ENCODE results near the gene PAFAH1B1.

The PAFAH1B1 gene

DNA sequence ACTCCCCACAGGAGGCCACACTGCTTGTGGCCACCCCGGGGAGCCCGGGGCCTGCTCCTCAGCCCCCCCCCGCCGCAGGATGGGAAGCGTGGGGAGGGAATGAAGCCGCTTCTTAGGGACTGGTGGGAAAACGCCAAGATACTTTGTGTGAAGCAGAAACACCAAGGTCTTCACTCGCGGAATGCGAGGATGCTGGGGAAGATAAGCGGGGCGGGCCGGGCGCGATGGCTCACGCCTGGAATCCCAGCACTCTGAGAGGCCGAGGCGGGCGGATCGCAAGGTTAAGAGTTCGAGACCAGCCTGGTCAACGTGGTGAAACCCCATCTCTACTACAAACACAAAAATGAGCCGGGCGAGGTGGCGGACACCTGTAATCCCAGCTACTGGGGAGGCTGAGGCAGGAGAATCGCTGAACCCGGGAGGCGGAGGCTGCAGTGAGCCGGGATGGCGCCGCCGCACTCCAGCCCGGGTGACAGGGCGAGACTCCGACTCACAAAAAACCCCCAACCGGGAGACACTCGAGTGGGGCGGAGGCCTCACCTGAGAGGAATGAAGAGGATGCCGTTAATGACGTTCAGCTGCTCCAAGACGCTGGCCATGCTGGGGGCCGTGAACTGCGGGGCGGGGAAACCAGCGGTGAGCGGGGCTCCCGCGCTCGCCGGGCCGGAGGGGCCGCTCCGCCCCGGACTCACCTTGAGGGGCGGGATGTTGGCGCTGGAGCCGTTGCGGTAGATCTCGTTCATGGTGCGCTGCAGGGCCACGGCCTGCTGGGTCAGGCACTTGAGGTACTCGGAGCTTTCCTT is 97.8 kb downstream of the PAFAH1B1 start:
- Histone ChIP-seq H3K4me2 (ENCODE audit: low read length) (no peak overlapping the region), H3F3A (ENCODE audit: control insufficient read depth, insufficient read depth) (peaks cover 25% of the 10 kb centered on the region), H3K27me3 (ENCODE audit: control insufficient read depth, low read length) (no peaks in the 10 kb centered on the region), H3K4me3 (ENCODE audit: low read length) (no peak overlapping the region), H3K9me2 (replicated peaks; ENCODE audit: control insufficient read depth, low read length) (no peaks in the 10 kb centered on the region), H4K20me1 (ENCODE audit: control insufficient read depth, insufficient read depth, low read depth, low read length) (no peaks in the 10 kb centered on the region), H3K4me1 (ENCODE audit: control insufficient read depth, low read length) (no peaks in the 10 kb centered on the region), H3K79me2 (ENCODE audit: control insufficient read depth, low read length) (no peaks in the 10 kb centered on the region), H3K27ac (ENCODE audit: low read depth, low read length) (no peak overlapping the region), H3K36me3 (ENCODE audit: control insufficient read depth, low read length) (peaks cover 77% of the 10 kb centered on the region), H3K9me3 (ENCODE audit: control insufficient read depth, insufficient read depth, low read length) (no peaks in the 10 kb centered on the region)
- no peak for TF ChIP-seq EZH2phosphoT487 (IDR thresholded peaks at IDR 0.05; ENCODE audit: borderline replicate concordance, low read length)
- TF ChIP-seq, protein P1, sequence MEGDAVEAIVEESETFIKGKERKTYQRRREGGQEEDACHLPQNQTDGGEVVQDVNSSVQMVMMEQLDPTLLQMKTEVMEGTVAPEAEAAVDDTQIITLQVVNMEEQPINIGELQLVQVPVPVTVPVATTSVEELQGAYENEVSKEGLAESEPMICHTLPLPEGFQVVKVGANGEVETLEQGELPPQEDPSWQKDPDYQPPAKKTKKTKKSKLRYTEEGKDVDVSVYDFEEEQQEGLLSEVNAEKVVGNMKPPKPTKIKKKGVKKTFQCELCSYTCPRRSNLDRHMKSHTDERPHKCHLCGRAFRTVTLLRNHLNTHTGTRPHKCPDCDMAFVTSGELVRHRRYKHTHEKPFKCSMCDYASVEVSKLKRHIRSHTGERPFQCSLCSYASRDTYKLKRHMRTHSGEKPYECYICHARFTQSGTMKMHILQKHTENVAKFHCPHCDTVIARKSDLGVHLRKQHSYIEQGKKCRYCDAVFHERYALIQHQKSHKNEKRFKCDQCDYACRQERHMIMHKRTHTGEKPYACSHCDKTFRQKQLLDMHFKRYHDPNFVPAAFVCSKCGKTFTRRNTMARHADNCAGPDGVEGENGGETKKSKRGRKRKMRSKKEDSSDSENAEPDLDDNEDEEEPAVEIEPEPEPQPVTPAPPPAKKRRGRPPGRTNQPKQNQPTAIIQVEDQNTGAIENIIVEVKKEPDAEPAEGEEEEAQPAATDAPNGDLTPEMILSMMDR (IDR thresholded peaks at IDR 0.05; ENCODE audit: low read depth, low read length, poor library complexity, severe bottlenecking) = no peak

DNA sequence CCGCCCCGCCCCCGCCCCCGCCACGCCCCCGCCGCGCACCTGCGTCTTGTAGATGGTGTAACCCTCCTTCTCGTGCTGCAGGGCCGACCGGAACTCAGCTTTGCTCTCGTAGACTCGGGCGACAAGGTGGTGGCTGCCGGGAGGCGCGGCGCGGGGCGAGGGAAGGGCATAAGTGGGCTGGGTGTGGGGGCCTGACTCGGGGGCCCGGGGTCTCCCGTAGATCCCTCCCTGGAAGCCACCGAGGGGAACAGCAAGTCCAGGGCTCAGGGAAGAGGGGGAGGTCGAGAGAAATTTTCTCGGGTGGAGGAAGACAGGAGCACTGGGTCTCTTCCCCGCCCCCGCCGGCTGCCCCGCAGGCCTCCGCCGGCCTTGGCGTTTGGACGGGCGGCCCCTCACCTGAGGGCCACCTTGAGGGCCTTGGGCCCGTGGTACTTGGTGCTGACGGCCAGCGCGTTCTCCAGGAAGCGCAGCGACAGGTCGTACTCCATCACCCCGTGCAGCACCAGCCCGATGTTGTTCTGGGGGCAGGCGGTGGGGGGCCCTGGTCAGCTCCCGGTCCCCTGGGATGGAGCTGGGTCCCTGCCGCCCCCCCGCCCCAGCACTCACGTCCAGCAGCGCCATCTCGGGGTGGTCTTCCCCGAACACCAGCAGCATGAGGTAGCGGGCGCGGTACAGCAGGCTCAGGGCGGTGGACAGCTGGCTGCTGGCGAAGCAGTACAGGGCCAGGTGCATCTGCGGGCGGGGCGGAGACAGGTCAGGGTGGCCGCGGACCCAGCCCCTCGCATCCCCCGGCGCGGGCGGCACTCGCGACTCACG is 98.7 kb downstream of the PAFAH1B1 start:
- no peaks in the 10 kb centered on the region for H3K27me3 ChIP-seq (ENCODE audit: control insufficient read depth, low read length)
- H3K9me2 ChIP-seq (replicated peaks; ENCODE audit: control insufficient read depth, low read length) = no peaks in the 10 kb centered on the region
- no peaks in the 10 kb centered on the region for H4K20me1 ChIP-seq (ENCODE audit: control insufficient read depth, insufficient read depth, low read depth, low read length)
- H3K4me2 ChIP-seq (ENCODE audit: low read length) = no peak overlapping the region
- no peaks in the 10 kb centered on the region for H3K9me3 ChIP-seq (ENCODE audit: control insufficient read depth, insufficient read depth, low read length)
- no peaks in the 10 kb centered on the region for H3K4me1 ChIP-seq (ENCODE audit: control insufficient read depth, low read length)
- H3K4me3 ChIP-seq (ENCODE audit: low read length) = no peak overlapping the region
- H3F3A ChIP-seq (ENCODE audit: control insufficient read depth, insufficient read depth) = peaks cover 18% of the 10 kb centered on the region
- no peak overlapping the region for H3K27ac ChIP-seq (ENCODE audit: low read depth, low read length)
- H3K36me3 ChIP-seq (ENCODE audit: control insufficient read depth, low read length) = peaks cover 82% of the 10 kb centered on the region
- H3K79me2 ChIP-seq (ENCODE audit: control insufficient read depth, low read length) = no peaks in the 10 kb centered on the region
- TF ChIP-seq, protein P1 (IDR thresholded peaks at IDR 0.05; ENCODE audit: low read depth, low read length, poor library complexity, severe bottlenecking) = no peak
- TF ChIP-seq EZH2phosphoT487 (IDR thresholded peaks at IDR 0.05; ENCODE audit: borderline replicate concordance, low read length) = no peak

DNA sequence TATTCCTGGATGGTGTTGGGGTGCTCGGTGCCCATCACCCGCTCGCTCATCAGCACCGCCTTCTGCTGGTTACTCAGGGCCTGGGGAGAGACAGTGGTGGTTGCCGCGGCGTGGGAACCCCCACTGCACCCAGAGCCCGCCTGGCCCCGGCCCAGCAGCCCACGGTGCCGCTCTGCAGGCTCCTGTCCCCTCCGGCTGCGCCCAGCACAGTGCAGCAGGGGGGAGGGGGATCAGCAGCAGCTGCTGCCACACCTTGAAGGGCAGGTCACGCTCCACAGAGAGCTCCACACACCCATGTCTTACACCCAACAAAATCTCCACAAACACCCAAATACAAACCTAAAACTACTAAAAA is 99.3 kb downstream of the PAFAH1B1 start:
- no peaks in the 10 kb centered on the region for H3K4me1 ChIP-seq (ENCODE audit: control insufficient read depth, low read length)
- peaks cover 5% of the 10 kb centered on the region; the same call in 1 of the 2 replicates for H4K20me1 ChIP-seq (ENCODE audit: control insufficient read depth, insufficient read depth, low read depth, low read length)
- H3K9me3 ChIP-seq (ENCODE audit: control insufficient read depth, insufficient read depth, low read length) = no peaks in the 10 kb centered on the region
- peaks cover 86% of the 10 kb centered on the region for H3K36me3 ChIP-seq (ENCODE audit: control insufficient read depth, low read length)
- peaks cover 12% of the 10 kb centered on the region for H3F3A ChIP-seq (ENCODE audit: control insufficient read depth, insufficient read depth)
- H3K9me2 ChIP-seq (replicated peaks; ENCODE audit: control insufficient read depth, low read length) = no peaks in the 10 kb centered on the region
- no peak overlapping the region for H3K4me2 ChIP-seq (ENCODE audit: low read length)
- H3K27ac ChIP-seq (ENCODE audit: low read depth, low read length) = no peak overlapping the region
- H3K4me3 ChIP-seq (ENCODE audit: low read length) = no peak overlapping the region
- H3K27me3 ChIP-seq (ENCODE audit: control insufficient read depth, low read length) = no peaks in the 10 kb centered on the region
- no peak for TF ChIP-seq EZH2phosphoT487 (IDR thresholded peaks at IDR 0.05; ENCODE audit: borderline replicate concordance, low read length)
- TF ChIP-seq, protein P1 (IDR thresholded peaks at IDR 0.05; ENCODE audit: low read depth, low read length, poor library complexity, severe bottlenecking) = no peak
- H3K79me2 ChIP-seq (ENCODE audit: control insufficient read depth, low read length) = no peaks in the 10 kb centered on the region

Measured in DOHH2 (cell line).